H4 (cell line): ENCODE measurements around the gene DAGLA. TPM values are rescaled to one million over a fixed set of nuclear protein-coding genes. Genes with fewer than 3 reads are reported as not detected.

Experiments
- DNase-seq: peaks from one replicate; pipeline ENCODE4 v3.0.0-alpha.2; 2015; ENCODE audit warnings: low spot score
- total RNA-seq: library from RNA; depleted of rRNA; stranded (reverse); fragments of >200 nt; shearing (Covaris generic); gene quantifications from 2 replicates; pipeline ENCODE4 v1.2.3, GENCODE V29; 2014; rRNA removed

Gene DAGLA
- total RNA-seq, 1 experiment from 2014 or later: 0.83 TPM

DNA sequence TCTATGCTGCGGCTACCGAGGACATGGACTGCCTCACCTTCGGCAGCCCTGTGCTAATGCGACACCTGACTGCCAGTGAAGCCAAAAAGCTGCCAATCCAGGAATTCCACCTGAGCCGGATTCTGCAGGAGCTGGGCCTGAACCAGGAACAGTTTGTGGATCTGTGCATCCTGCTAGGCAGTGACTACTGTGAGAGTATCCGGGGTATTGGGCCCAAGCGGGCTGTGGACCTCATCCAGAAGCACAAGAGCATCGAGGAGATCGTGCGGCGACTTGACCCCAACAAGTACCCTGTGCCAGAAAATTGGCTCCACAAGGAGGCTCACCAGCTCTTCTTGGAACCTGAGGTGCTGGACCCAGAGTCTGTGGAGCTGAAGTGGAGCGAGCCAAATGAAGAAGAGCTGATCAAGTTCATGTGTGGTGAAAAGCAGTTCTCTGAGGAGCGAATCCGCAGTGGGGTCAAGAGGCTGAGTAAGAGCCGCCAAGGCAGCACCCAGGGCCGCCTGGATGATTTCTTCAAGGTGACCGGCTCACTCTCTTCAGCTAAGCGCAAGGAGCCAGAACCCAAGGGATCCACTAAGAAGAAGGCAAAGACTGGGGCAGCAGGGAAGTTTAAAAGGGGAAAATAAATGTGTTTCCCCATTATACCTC lies 115.8 kb downstream of the DAGLA start:
- no peak for DNase-seq

Other genes with a start within 250 kb of the DAGLA start
- gene LRRC10B, start 171.6 kb upstream of the DAGLA start, total RNA-seq: not detected in 2 replicates
- gene SYT7, start 99.3 kb upstream of the DAGLA start, total RNA-seq: 1.9 and 10.8 TPM in 2 replicates
- gene MYRF, start 72.2 kb downstream of the DAGLA start, total RNA-seq: 1.0 and 1.2 TPM in 2 replicates
- gene TMEM258, start 112.2 kb downstream of the DAGLA start, total RNA-seq: 133 and 142 TPM in 2 replicates
- gene FEN1, start 112.5 kb downstream of the DAGLA start, total RNA-seq: 104 and 118 TPM in 2 replicates
- gene FADS1, start 136.6 kb downstream of the DAGLA start, total RNA-seq: 63.2 and 68.0 TPM in 2 replicates
- 44.2 and 54.8 TPM in 2 replicates for gene FADS2, start 147.9 kb downstream of the DAGLA start, total RNA-seq
- 34.8 and 47.1 TPM in 2 replicates for gene FADS3, start 211.2 kb downstream of the DAGLA start, total RNA-seq
- 2.3 and 7.4 TPM in 2 replicates for gene RAB3IL1, start 237.2 kb downstream of the DAGLA start, total RNA-seq